ENCODE measurements around the gene TTLL3. TPM values are rescaled to one million over a fixed set of nuclear protein-coding genes. Genes with fewer than 3 reads are reported as not detected.
A peak's percentile ranks its signal among the peaks of the same experiment; 100 is the strongest.

Gene TTLL3
- total and polyA plus RNA-seq, 2 of the 13 experiments (the other 11 are each of a cell fraction or from before 2014, with no cell fraction given): 9.5 to 51.2 TPM

DNA sequence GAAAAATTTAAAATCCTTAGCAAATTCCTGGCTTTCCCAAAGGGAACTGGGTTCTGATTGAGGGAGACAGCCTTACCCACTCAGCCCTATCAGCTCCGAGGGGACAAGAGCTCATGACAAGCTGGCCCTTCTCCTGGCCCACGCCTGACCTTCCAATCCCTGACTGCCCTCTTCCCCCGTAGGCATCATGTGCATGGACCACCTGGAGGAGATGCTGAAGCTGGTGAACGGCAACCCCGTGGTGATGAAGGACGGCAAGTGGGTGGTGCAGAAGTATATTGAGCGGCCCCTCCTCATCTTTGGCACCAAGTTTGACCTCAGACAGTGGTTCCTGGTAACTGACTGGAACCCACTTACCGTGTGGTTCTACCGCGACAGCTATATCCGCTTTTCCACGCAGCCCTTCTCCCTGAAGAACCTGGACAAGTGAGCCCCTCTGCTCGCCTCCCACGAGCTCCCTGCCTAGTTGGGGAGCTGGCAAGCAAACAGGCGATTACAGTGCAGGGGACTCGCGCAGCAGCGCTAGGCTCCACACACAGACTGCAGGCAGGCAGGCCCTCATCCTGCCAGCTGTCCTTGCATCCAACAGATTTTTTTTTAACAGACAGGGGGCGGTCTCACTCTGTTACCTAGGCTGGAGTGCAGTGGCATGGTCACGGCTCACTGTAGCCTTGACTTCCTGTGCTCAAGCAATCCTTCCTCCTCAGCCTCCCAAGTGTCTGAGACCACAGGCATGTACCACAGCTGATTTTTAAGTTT is 16.9 kb downstream of the TTLL3 start (continued):
- TF ChIP-seq, protein P1, sequence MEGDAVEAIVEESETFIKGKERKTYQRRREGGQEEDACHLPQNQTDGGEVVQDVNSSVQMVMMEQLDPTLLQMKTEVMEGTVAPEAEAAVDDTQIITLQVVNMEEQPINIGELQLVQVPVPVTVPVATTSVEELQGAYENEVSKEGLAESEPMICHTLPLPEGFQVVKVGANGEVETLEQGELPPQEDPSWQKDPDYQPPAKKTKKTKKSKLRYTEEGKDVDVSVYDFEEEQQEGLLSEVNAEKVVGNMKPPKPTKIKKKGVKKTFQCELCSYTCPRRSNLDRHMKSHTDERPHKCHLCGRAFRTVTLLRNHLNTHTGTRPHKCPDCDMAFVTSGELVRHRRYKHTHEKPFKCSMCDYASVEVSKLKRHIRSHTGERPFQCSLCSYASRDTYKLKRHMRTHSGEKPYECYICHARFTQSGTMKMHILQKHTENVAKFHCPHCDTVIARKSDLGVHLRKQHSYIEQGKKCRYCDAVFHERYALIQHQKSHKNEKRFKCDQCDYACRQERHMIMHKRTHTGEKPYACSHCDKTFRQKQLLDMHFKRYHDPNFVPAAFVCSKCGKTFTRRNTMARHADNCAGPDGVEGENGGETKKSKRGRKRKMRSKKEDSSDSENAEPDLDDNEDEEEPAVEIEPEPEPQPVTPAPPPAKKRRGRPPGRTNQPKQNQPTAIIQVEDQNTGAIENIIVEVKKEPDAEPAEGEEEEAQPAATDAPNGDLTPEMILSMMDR (CRISPR knock-in tag; IDR thresholded peaks at IDR 0.05): peak; percentile 68
- TF ChIP-seq, protein P2, sequence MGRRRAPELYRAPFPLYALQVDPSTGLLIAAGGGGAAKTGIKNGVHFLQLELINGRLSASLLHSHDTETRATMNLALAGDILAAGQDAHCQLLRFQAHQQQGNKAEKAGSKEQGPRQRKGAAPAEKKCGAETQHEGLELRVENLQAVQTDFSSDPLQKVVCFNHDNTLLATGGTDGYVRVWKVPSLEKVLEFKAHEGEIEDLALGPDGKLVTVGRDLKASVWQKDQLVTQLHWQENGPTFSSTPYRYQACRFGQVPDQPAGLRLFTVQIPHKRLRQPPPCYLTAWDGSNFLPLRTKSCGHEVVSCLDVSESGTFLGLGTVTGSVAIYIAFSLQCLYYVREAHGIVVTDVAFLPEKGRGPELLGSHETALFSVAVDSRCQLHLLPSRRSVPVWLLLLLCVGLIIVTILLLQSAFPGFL (CRISPR knock-in tag; IDR thresholded peaks at IDR 0.05): no peak
- TF ChIP-seq, protein P3, sequence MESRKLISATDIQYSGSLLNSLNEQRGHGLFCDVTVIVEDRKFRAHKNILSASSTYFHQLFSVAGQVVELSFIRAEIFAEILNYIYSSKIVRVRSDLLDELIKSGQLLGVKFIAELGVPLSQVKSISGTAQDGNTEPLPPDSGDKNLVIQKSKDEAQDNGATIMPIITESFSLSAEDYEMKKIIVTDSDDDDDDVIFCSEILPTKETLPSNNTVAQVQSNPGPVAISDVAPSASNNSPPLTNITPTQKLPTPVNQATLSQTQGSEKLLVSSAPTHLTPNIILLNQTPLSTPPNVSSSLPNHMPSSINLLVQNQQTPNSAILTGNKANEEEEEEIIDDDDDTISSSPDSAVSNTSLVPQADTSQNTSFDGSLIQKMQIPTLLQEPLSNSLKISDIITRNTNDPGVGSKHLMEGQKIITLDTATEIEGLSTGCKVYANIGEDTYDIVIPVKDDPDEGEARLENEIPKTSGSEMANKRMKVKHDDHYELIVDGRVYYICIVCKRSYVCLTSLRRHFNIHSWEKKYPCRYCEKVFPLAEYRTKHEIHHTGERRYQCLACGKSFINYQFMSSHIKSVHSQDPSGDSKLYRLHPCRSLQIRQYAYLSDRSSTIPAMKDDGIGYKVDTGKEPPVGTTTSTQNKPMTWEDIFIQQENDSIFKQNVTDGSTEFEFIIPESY (CRISPR knock-in tag; IDR thresholded peaks at IDR 0.05): peak; percentile 96
- TF ChIP-seq, protein P4, sequence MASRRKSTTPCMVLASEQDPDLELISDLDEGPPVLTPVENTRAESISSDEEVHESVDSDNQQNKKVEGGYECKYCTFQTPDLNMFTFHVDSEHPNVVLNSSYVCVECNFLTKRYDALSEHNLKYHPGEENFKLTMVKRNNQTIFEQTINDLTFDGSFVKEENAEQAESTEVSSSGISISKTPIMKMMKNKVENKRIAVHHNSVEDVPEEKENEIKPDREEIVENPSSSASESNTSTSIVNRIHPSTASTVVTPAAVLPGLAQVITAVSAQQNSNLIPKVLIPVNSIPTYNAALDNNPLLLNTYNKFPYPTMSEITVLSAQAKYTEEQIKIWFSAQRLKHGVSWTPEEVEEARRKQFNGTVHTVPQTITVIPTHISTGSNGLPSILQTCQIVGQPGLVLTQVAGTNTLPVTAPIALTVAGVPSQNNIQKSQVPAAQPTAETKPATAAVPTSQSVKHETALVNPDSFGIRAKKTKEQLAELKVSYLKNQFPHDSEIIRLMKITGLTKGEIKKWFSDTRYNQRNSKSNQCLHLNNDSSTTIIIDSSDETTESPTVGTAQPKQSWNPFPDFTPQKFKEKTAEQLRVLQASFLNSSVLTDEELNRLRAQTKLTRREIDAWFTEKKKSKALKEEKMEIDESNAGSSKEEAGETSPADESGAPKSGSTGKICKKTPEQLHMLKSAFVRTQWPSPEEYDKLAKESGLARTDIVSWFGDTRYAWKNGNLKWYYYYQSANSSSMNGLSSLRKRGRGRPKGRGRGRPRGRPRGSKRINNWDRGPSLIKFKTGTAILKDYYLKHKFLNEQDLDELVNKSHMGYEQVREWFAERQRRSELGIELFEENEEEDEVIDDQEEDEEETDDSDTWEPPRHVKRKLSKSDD (CRISPR knock-in tag; IDR thresholded peaks at IDR 0.05; ENCODE audit: low read depth): no peak
- TF ChIP-seq TCF7L2 (IDR thresholded peaks at IDR 0.05; ENCODE audit: low read depth, low read length) (no peak), STAG1 (CRISPR knock-in tag; IDR thresholded peaks at IDR 0.05) (peak; percentile 81), ZFP37 (CRISPR knock-in tag; IDR thresholded peaks at IDR 0.05; ENCODE audit: borderline replicate concordance) (no peak), KDM5B (CRISPR knock-in tag; IDR thresholded peaks at IDR 0.05; ENCODE audit: borderline replicate concordance) (0 out of 2 replicates have a peak, but pooled peaks have one; percentile 43), ZNF431 (CRISPR knock-in tag; IDR thresholded peaks at IDR 0.05; ENCODE audit: borderline replicate concordance, low read depth) (no peak), ZNF709 (CRISPR knock-in tag; IDR thresholded peaks at IDR 0.05) (no peak), POLR2G (IDR thresholded peaks at IDR 0.05; ENCODE audit: low read depth, low read length) (no peak)
- TF ChIP-seq, protein P5, sequence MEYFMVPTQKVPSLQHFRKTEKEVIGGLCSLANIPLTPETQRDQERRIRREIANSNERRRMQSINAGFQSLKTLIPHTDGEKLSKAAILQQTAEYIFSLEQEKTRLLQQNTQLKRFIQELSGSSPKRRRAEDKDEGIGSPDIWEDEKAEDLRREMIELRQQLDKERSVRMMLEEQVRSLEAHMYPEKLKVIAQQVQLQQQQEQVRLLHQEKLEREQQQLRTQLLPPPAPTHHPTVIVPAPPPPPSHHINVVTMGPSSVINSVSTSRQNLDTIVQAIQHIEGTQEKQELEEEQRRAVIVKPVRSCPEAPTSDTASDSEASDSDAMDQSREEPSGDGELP (IDR thresholded peaks at IDR 0.05; ENCODE audit: borderline replicate concordance, low read depth): peak; percentile 31; the same call in 1 of the 2 replicates
- TF ChIP-seq, protein P6, sequence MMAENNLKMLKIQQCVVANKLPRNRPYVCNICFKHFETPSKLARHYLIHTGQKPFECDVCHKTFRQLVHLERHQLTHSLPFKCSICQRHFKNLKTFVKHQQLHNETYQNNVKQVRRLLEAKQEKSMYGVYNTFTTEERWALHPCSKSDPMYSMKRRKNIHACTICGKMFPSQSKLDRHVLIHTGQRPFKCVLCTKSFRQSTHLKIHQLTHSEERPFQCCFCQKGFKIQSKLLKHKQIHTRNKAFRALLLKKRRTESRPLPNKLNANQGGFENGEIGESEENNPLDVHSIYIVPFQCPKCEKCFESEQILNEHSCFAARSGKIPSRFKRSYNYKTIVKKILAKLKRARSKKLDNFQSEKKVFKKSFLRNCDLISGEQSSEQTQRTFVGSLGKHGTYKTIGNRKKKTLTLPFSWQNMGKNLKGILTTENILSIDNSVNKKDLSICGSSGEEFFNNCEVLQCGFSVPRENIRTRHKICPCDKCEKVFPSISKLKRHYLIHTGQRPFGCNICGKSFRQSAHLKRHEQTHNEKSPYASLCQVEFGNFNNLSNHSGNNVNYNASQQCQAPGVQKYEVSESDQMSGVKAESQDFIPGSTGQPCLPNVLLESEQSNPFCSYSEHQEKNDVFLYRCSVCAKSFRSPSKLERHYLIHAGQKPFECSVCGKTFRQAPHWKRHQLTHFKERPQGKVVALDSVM (CRISPR knock-in tag; IDR thresholded peaks at IDR 0.05): peak; percentile 22; the same call in 1 of the 2 replicates
- TF ChIP-seq, protein P7, sequence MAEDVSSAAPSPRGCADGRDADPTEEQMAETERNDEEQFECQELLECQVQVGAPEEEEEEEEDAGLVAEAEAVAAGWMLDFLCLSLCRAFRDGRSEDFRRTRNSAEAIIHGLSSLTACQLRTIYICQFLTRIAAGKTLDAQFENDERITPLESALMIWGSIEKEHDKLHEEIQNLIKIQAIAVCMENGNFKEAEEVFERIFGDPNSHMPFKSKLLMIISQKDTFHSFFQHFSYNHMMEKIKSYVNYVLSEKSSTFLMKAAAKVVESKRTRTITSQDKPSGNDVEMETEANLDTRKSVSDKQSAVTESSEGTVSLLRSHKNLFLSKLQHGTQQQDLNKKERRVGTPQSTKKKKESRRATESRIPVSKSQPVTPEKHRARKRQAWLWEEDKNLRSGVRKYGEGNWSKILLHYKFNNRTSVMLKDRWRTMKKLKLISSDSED (CRISPR knock-in tag; IDR thresholded peaks at IDR 0.05): no peak

Data from HepG2 (cell line).